GM18951 (cell line): ENCODE data around the gene ADCY9.

Experiments used
- POLR2A ChIP-seq: IDR thresholded peaks from 4 replicates; pipeline ENCODE4 v1.6.1; 2011; ENCODE audit warnings: mild to moderate bottlenecking; ENCODE audit not compliant: insufficient read length, insufficient read depth; ENCODE audit errors: extremely low read depth
- in situ Hi-C: fragments of 300-500 bp; cut with MboI; formaldehyde crosslinking; loops from one replicate; pipeline ENCODE4 v1.12.0; 2022; ENCODE audit warnings: low sequenced_read_pairs, mixed read lengths, inconsistent platforms; ENCODE audit not compliant: unreplicated experiment

The ADCY9 gene

DNA sequence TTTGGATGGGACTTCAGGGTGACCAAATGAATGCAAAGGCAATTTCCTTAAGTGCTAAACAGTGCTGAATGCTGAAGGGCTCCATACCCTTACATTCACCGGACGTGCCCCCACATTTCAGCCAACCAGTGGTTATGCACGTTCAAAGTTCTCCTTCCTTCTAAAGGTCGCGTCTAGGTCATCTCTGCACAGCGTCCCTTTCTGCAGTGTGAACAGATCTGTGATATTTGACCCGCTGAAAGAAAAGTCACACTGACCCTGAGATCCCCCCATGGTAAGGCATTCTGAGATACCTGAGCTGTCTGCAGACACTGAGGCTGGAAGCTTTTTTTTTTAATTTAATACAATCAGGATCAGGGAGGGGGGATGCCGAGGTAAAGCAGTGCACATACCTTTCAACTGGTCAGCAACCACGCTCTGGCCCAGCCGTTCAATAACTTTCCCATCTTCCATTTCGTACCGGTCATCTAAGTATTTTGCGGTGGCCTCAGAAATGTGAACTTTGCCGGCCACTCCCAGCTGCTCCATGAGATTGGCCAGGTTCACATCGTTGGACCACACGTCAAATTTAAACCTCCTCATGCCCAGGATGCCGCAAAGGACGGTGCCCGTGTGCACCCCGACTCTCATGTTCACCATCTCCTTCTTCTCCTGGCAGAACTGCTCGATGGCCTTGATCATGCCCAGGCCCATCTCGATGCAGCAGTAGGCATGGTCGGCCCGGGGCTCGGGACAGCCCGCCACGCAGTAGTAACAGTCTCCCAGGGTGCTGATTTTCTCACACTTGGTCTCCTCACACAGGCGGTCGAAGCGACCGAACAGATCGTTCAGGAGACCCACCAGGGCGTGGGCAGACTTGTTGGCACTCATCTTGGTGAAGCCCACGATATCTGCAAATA, 2.6 kb downstream of the ADCY9 start:
- no peak for TF ChIP-seq POLR2A
- in situ Hi-C loops: no loop called here

DNA sequence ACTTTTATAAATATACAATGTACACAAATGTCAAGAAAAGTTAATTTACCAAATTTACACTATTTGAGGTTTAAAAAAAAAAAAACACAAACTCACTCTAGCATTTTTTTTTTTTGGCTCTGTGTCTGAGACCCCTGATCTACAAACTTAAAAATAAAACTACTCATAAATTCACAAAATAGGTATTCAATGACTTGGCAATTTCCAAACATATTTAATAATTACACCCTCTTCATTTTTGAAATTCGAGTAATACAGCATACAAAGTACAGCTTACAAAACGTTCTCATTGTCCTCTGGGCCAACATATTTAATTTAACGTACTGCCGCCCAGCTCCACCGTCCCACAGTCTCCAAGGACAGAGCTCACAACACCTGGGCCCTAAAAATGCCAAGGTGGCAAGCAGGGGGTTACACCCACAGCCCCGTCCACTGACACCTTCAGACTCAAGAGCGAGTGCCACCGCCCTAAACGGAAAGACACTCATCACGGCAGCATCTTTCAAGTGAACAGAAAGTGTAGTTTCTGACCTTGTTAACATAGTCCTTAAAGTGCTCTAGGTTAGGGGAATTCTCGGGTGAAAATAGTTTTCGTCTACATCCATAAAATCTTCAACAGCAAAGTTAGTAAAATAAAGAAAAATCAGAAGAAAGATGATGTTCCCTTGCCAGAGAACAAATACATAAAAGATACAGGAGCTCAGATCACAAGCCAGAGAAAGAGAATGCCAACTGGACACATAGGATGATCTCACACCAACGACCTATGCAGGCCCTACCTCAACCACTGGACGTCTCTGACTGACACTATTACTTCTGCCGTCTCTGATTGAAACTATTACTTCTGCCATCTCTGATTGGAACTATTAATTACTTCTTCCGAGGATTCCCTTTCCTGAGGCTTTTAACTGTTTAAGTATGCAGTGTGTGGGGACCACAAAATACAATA, 4.2 kb downstream of the ADCY9 start:
- in situ Hi-C loops: no loop called here
- no peak for TF ChIP-seq POLR2A

DNA sequence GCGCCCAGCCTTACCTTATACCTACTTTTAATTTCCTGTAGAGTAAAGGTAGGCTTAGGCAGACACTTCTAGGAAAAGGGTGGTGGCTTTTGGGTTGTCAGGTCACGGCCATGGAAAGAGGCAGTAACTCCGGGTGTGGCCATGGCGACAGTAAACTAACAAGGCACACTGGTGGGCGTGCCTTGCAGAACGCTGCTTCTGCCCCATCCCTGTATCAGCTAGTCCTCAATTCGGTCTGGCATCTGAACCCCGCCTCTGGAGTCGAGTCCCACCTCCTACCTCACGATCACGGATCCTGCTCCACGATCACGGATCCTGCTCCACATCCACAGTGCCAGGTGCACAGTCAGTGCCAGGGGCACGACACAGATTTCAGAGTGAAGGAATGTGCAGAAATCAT, 5.6 kb downstream of the ADCY9 start:
- TF ChIP-seq POLR2A: no peak
- in situ Hi-C loops: no loop called here

DNA sequence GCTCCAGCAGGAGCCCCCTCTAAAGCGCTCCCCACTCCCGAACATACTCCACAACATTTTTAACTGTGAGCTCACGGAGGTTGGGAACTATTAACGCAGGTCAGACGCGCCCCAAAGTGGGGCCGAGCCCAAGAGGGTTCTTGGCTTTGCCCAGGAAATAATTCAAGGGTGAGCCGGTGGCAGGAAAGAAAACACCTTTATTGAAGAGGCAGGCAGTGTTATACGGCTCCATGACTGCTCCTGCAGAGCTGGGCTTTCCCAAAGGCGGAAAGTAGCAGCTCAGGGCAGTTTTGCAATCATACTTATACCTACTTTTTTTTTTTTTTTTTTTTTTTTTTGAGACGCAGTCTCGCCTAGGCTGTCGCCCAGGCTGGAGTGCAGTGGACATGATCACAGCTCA, 6.2 kb downstream of the ADCY9 start:
- in situ Hi-C loops: no loop called here
- no peak for TF ChIP-seq POLR2A

DNA sequence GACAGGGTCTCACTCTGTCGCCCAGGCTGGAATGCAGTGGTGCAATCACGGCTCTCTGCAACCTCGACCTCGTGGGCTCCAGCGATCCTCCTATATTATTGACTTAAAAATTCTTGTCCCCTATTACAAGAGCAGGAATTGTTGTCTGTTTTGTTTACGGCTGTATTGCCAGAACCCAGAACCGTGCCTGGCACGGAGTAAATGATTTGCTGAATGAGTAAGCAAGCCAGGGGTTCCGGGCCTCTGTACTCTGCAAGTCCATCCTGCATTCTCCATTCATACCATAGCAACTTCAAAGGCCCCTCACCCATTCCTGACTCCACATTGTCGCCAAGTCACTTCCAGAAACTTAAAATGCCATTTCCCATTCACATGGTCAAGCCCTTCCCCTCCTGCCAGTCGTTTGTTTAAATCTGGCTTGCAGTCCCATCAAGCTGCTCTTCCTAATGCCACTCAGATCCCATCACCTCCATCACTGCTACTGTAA, 6.9 kb downstream of the ADCY9 start:
- in situ Hi-C loops: no loop called here
- no peak for TF ChIP-seq POLR2A

DNA sequence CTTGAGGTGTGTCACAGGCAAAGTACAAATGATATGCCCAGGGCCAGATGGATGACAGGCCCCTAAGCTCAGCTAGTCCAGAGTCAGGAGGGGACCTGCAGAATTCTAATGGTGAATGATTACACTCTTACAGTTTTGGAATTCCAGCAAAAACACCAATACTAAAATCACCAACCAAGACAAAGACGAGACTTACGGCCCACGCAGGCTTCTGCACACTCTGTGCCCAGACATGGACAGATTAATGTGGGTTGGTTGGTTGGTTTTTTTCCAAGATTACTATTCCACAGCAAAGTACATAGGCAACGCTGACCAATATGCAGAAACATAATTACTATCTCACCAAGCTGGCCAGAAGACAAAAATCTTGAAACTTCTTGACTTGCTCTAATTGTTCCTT, 9.7 kb downstream of the ADCY9 start:
- TF ChIP-seq POLR2A: no peak
- in situ Hi-C loops: no loop called here

DNA sequence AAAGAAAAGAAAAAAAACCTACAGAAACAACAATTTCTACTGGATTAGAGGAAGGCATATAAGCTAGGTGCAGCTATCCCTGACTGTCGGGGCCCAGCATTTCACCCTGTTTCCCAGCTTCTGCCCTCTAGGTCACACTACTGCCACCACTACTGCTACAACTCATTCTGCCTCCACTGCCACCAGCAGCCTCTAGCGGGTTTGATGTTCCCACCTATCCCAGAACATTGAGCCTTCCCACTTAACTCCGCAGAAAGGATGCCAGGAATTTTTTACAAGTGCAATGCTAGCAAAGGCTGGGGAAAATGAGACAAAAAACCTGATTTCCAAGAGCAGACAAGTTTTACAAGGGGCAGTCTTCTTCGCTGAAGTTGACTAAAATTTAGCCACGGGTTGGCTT, 10.4 kb downstream of the ADCY9 start:
- in situ Hi-C loops: no loop called here
- no peak for TF ChIP-seq POLR2A

DNA sequence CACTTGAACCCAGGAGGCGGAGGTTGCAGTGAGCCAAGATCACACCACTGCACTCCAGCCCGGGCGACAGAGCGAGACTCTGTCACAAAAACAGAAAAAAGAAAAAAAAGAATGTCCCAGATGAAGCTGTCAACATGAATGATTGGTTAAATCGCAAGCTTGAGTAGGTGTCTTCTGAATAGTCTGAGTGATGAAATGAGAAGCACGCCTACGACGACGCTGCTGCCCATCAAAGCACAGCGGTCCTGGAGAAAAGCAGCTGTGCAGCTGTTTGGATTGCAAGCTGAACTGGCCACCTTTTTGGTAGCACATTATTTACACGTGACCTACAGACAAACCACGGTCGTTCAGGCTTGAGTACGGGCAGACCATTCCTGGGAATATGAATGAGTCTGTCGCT, 12.5 kb downstream of the ADCY9 start:
- in situ Hi-C loops: no loop called here
- no peak for TF ChIP-seq POLR2A

DNA sequence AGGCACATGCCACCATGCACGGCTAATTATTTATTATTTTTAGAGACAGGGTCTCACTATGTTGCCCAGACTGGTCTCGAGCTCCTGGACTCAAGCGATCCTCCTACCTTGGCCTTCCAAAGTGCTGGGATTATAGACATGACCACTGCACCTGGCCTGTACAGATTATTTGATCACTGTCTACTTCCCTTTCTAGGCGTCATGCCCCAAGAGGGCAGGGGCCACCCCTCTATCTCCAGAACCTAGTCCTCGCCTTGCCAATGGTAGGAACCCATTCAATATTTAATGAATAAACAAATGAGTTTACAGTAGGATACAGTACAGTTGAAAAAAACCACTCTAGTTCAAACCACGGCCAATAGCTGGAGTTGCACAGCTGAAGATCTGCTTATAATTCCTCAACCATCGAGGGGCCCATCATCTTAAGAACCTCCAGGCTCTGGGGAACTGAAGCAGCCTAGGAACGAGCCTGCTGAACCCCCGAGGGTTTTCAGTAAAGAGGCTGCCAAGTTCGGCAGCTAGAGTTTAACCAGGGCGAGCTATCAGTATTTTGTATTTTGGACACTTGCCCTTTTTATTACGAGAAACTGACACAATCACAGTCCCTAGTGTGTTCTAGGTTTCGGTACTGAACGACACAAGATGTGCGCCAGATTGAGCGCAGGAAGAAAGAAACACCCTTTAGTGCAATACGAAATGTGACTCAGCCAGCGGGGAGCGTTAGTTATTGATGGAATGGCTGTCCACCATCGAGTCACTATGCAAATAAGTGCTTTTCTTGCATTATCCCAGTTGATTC, 14.6 kb downstream of the ADCY9 start:
- in situ Hi-C loops: no loop called here
- no peak for TF ChIP-seq POLR2A

DNA sequence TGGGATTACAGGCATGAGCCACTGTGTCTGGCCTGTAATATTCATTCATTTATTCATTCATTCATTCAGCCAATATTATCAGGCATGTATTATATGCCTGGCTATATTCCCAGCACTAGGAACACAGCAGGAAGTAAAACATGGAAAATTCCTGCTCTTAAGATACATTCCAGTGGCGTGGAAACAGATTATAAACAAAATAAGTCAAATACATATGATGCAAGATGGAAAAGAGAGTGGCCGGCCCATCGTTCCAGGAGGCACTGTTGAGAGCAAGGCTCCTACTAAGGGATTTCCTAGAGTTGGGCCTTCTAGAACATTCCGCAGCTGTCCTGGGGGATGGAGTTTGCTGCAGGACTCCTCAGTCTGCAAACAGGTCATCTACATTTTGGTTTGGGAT, 17.7 kb downstream of the ADCY9 start:
- no peak for TF ChIP-seq POLR2A
- in situ Hi-C loops: no loop called here

DNA sequence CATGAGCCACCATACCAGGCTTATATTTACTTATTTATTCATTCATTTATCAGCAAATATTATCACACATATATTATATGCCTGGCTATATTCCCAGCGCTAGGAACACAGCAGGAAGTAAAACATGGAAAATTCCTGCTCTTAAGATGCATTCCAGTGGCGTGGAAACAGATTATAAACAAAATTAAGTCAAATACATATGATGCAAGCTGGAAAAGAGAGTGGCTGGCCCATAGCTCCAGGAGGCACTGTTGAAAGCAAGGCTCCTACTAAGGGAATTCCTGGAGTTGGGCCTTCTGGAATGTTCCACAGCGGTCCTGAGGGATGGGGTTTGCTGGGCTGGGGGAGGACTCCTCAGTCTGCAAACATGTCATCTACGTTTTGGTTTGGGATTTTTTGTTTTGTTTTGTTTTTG, 18.4 kb downstream of the ADCY9 start:
- in situ Hi-C loops: no loop called here
- TF ChIP-seq POLR2A: no peak

DNA sequence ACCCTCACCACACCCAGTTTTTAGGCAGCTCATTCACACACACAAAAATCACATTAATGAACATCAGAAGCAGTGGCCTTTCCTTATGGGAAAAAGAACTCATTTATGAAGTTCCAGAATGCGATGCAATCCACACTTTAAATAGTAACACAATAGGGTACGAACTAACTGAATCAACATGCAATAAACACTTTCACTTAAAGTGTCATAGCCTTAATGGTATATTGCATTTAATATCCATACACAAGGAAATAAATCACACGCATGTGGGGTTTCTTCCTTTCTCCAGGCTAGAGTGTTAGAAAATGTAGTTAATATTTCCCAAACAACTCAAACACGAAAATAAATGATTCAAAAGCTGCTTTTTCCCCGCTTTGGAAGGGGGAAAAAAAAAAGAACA, 19.7 kb downstream of the ADCY9 start:
- TF ChIP-seq POLR2A: no peak
- in situ Hi-C loops: no loop called here

DNA sequence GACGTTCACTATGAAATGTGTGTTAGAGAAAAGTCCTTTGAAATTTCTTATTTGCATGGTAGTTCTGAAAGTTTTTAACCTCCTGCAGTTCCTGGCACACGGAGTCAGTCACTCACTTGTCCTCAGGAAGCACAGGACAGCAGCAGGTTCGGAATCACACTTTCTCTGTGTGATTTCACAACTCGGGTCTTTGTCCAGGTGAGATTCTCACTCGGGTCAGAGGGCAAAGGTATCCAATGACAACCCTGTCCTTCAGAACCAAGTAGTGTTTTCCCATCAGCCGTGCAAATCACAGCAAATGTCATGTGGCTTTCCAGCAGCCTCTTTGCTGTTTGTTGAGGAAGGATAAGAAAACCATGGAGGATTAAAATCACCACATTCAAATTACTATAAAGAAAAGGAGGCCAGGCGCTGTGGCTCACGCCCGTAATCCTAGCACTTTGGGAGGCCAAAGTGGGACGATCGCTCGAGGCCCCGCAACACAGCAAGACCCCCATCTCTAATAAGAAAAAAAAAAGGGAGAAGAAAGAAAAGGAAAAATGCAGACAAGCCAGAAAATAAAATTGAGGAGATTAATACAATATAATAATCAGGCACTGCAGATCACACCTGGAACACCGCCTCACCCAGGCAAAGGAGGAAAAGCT, 22.0 kb downstream of the ADCY9 start:
- in situ Hi-C loops: no loop called here
- no peak for TF ChIP-seq POLR2A
